Stimulated activated CD4-positive, alpha-beta T cell treated with anti-CD3 and anti-CD28 coated beads, TNF-alpha, amount 100 ng/mL, for 48 hours (primary cell): ENCODE measurements around the gene MAP2K4.

Experiments
- DNase-seq, 3 donors: peaks; one replicate each; pipeline ENCODE4 v3.0.0-alpha.2; 2020; ENCODE audit warnings: low read depth in 3 of 3

MAP2K4 gene

GRCh38 chr17:12037970-12038369 lies 17.3 kb downstream of the MAP2K4 start:
- DNase-seq: no peak

- DNase-seq: no peak
Measured at GRCh38 chr17:12040478-12040877, 19.8 kb downstream of the MAP2K4 start.

GRCh38 chr17:12041312-12041711 lies 20.6 kb downstream of the MAP2K4 start:
- DNase-seq: no peak

GRCh38 chr17:12043702-12044101 lies 23.0 kb downstream of the MAP2K4 start:
- no peak for DNase-seq

GRCh38 chr17:12046786-12047185 lies 26.1 kb downstream of the MAP2K4 start:
- DNase-seq: no peak

- DNase-seq: no peak
Measured at GRCh38 chr17:12047681-12048376, 27.2 kb downstream of the MAP2K4 start.

GRCh38 chr17:12048843-12049473 lies 28.3 kb downstream of the MAP2K4 start:
- DNase-seq: no peak

- DNase-seq: no peak
Measured at GRCh38 chr17:12050646-12051225, 30.1 kb downstream of the MAP2K4 start.

GRCh38 chr17:12053552-12053951 lies 32.9 kb downstream of the MAP2K4 start:
- DNase-seq: no peak

GRCh38 chr17:12055889-12056288 lies 35.2 kb downstream of the MAP2K4 start:
- no peak for DNase-seq

GRCh38 chr17:12057520-12057919 lies 36.8 kb downstream of the MAP2K4 start:
- no peak for DNase-seq

GRCh38 chr17:12058535-12058934 lies 37.9 kb downstream of the MAP2K4 start:
- DNase-seq: no peak

GRCh38 chr17:12062249-12062648 lies 41.6 kb downstream of the MAP2K4 start:
- no peak for DNase-seq

GRCh38 chr17:12064395-12064794 lies 43.7 kb downstream of the MAP2K4 start:
- no peak for DNase-seq

GRCh38 chr17:12067485-12067884 lies 46.8 kb downstream of the MAP2K4 start:
- DNase-seq: no peak

GRCh38 chr17:12068946-12069345 lies 48.3 kb downstream of the MAP2K4 start:
- no peak for DNase-seq

GRCh38 chr17:12070561-12070960 lies 49.9 kb downstream of the MAP2K4 start:
- no peak for DNase-seq

GRCh38 chr17:12074346-12074745 lies 53.7 kb downstream of the MAP2K4 start:
- DNase-seq: no peak

- no peak for DNase-seq
Measured at GRCh38 chr17:12077773-12078172, 57.1 kb downstream of the MAP2K4 start.

GRCh38 chr17:12078791-12079190 lies 58.1 kb downstream of the MAP2K4 start:
- DNase-seq: no peak

- no peak for DNase-seq
Measured at GRCh38 chr17:12081720-12082119, 61.0 kb downstream of the MAP2K4 start.

GRCh38 chr17:12085076-12085949 lies 64.6 kb downstream of the MAP2K4 start:
- no peak for DNase-seq
